GM18907 (cell line): ENCODE results near the gene CATSPERE.
A peak's percentile ranks its signal among the peaks of the same experiment; 100 is the strongest.
"Not testable (repeated sequence)": the region's sequence is repeated elsewhere in the genome, so short reads cannot be mapped to it uniquely, and the experiment has no call there.

ENCODE experiments used
- ATAC-seq: cut with Tn5 transposase; IDR thresholded peaks from one replicate; pipeline ENCODE4 v1.9.1; 2021; ENCODE audit warnings: mild to moderate bottlenecking, moderate library complexity; ENCODE audit not compliant: unreplicated experiment

Gene CATSPERE

GRCh38 chr1:244536316-244536715, 75.2 kb downstream of the CATSPERE start:
- no peak for ATAC-seq

GRCh38 chr1:244545511-244545910, 84.4 kb downstream of the CATSPERE start:
- no peak for ATAC-seq

- ATAC-seq = no peak
Observed at GRCh38 chr1:244548558-244549115, 87.6 kb downstream of the CATSPERE start.

GRCh38 chr1:244552336-244552735, 91.3 kb downstream of the CATSPERE start:
- ATAC-seq = no peak

GRCh38 chr1:244556263-244556662, 95.2 kb downstream of the CATSPERE start:
- no peak for ATAC-seq

GRCh38 chr1:244557565-244557964, 96.5 kb downstream of the CATSPERE start:
- no peak for ATAC-seq

GRCh38 chr1:244559561-244559960, 98.5 kb downstream of the CATSPERE start:
- no peak for ATAC-seq

- ATAC-seq = not testable (repeated sequence)
Observed at GRCh38 chr1:244562877-244563276, 101.8 kb downstream of the CATSPERE start.

GRCh38 chr1:244573768-244574167, 112.7 kb downstream of the CATSPERE start:
- ATAC-seq = no peak

GRCh38 chr1:244576259-244576892, 115.3 kb downstream of the CATSPERE start:
- no peak for ATAC-seq

GRCh38 chr1:244578205-244578604, 117.1 kb downstream of the CATSPERE start:
- not testable (repeated sequence) for ATAC-seq

GRCh38 chr1:244583358-244583982, 122.4 kb downstream of the CATSPERE start:
- no peak for ATAC-seq

GRCh38 chr1:244585867-244586266, 124.8 kb downstream of the CATSPERE start:
- ATAC-seq = no peak

GRCh38 chr1:244590670-244591069, 129.6 kb downstream of the CATSPERE start:
- ATAC-seq = no peak

- ATAC-seq = no peak
Observed at GRCh38 chr1:244598611-244599010, 137.5 kb downstream of the CATSPERE start.

- ATAC-seq = peak; percentile 91
Observed at GRCh38 chr1:244599937-244600350, 138.9 kb downstream of the CATSPERE start.

- no peak for ATAC-seq
Observed at GRCh38 chr1:244601336-244601735, 140.3 kb downstream of the CATSPERE start.

- no peak for ATAC-seq
Observed at GRCh38 chr1:244603498-244603897, 142.4 kb downstream of the CATSPERE start.

GRCh38 chr1:244605835-244606370, 144.8 kb downstream of the CATSPERE start:
- ATAC-seq = no peak

- ATAC-seq = no peak
Observed at GRCh38 chr1:244614113-244614836, 153.2 kb downstream of the CATSPERE start.

- ATAC-seq = no peak
Observed at GRCh38 chr1:244614879-244615278, 153.8 kb downstream of the CATSPERE start.
